ENCODE measurements around the gene CDK14.

Gene CDK14

DNA sequence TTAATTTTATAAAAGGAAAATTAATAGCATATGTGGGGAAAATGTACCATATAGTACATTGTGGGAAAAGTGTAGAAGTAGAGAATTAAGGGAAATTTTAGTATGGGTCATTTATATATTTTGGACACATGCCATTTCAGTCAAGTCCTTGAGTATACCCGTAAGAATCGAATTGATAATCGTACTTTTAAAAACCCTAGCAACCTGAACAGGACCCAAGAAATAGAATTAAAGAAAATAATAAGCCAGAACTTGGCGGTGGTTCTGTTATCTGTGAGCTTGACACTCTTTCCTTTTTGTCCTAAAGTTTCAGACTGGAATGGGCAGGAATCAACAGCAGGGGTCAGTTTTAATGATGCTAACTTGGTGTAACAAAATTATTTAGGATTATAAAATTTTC lies 221.0 kb downstream of the CDK14 start:
- DNase-seq (ENCODE audit: low spot score): no peak
- TF ChIP-seq, protein P1, sequence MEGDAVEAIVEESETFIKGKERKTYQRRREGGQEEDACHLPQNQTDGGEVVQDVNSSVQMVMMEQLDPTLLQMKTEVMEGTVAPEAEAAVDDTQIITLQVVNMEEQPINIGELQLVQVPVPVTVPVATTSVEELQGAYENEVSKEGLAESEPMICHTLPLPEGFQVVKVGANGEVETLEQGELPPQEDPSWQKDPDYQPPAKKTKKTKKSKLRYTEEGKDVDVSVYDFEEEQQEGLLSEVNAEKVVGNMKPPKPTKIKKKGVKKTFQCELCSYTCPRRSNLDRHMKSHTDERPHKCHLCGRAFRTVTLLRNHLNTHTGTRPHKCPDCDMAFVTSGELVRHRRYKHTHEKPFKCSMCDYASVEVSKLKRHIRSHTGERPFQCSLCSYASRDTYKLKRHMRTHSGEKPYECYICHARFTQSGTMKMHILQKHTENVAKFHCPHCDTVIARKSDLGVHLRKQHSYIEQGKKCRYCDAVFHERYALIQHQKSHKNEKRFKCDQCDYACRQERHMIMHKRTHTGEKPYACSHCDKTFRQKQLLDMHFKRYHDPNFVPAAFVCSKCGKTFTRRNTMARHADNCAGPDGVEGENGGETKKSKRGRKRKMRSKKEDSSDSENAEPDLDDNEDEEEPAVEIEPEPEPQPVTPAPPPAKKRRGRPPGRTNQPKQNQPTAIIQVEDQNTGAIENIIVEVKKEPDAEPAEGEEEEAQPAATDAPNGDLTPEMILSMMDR (IDR thresholded peaks at IDR 0.05; ENCODE audit: extremely low read depth, insufficient read depth, missing control alignments): no peak
- in situ Hi-C loops (cut with MboI; ENCODE audit: low pct_unique_long_range_greater_than_20kb, low sequenced_read_pairs, unreplicated experiment): no loop called here

- in situ Hi-C loops (cut with MboI; ENCODE audit: low pct_unique_long_range_greater_than_20kb, low sequenced_read_pairs, unreplicated experiment): no loop called here
- TF ChIP-seq, protein P1 (IDR thresholded peaks at IDR 0.05; ENCODE audit: extremely low read depth, insufficient read depth, missing control alignments): no peak
- DNase-seq (ENCODE audit: low spot score): no peak
Measured at GRCh38 chr7:90817846-90818245, 221.7 kb downstream of the CDK14 start.

DNA sequence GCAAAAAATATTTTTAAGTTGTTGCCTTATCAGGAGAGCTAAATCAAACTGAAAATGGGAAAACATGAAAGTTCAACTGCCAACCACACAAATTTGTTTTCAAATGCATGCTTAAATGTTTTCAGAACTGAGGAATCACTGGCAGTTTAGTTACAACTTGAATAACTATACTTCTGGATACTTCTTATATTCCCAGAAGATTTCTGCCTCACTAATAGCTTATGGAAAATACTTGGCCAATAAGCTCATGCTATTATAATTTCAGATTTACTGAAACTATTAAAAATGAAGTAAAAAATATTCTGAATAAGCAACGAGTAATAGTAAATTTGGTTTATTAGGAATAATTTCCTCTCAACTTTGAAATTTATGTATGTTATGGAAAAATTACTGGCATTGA lies 222.2 kb downstream of the CDK14 start:
- TF ChIP-seq, protein P1 (IDR thresholded peaks at IDR 0.05; ENCODE audit: extremely low read depth, insufficient read depth, missing control alignments): no peak
- DNase-seq (ENCODE audit: low spot score): no peak
- in situ Hi-C loops (cut with MboI; ENCODE audit: low pct_unique_long_range_greater_than_20kb, low sequenced_read_pairs, unreplicated experiment): no loop called here

- in situ Hi-C loops (cut with MboI; ENCODE audit: low pct_unique_long_range_greater_than_20kb, low sequenced_read_pairs, unreplicated experiment): no loop called here
- DNase-seq (ENCODE audit: low spot score): no peak
- TF ChIP-seq, protein P1 (IDR thresholded peaks at IDR 0.05; ENCODE audit: extremely low read depth, insufficient read depth, missing control alignments): no peak
Measured at GRCh38 chr7:90821961-90822620, 226.0 kb downstream of the CDK14 start.

DNA sequence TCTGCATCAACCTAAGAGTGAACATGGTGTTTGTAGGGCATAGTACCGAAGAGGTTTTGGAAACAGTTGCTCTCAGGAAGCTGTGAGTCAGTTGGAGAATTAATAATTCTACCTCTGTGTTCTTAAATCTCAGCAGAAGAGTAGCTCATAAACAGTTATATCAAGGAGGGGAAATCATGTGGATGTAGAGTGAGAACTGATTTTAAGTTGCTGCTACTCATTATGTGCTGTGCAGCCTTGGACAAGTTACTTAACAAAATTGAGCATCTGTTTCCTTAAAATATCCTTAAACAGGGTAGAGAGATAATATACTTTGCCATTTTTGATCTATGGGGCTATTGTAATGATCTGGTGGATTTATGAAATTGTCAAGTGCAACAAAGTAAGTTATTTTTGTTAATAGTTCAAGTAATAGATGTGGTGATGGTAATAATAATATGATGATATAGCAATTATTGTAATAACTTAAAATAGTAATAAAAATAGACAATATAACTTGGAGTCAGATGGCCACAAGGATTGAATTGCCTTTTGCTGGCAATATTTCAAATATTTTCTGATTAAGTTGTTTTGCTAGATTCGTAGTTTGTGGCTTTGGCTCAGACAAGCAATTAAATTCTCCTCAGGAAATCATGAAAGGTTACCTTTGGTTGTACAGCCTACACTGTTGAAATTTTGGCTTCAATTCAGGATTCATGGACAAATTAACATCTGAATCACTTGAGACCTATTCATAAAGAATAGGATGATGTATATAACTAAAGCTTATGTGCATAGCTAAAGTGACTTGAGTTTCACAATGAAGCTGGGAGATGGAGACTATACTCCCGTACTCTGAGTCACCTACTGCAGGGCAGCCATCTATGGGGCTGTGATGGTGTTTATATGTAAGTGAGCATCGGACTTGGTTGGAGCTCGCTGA lies 228.5 kb downstream of the CDK14 start:
- in situ Hi-C loops (cut with MboI; ENCODE audit: low pct_unique_long_range_greater_than_20kb, low sequenced_read_pairs, unreplicated experiment): no loop called here
- DNase-seq (ENCODE audit: low spot score): no peak
- TF ChIP-seq, protein P1 (IDR thresholded peaks at IDR 0.05; ENCODE audit: extremely low read depth, insufficient read depth, missing control alignments): no peak

GRCh38 chr7:90825779-90826178 lies 229.7 kb downstream of the CDK14 start:
- in situ Hi-C loops (cut with MboI; ENCODE audit: low pct_unique_long_range_greater_than_20kb, low sequenced_read_pairs, unreplicated experiment): no loop called here
- no peak for DNase-seq (ENCODE audit: low spot score)
- TF ChIP-seq, protein P1 (IDR thresholded peaks at IDR 0.05; ENCODE audit: extremely low read depth, insufficient read depth, missing control alignments): no peak
